ENCODE results near the gene COG2. TPM values are rescaled to one million over a fixed set of nuclear protein-coding genes. Genes with fewer than 3 reads are reported as not detected.
A peak's percentile ranks its signal among the peaks of the same experiment; 100 is the strongest.

Gene COG2
- total RNA-seq, 2 donors from 2014 or later: 22.9 to 31.0 TPM

- Histone ChIP-seq H3K27me3 (replicated peaks; ENCODE audit: insufficient read depth) (no peaks in the 10 kb centered on the region), H3K36me3 (no peaks in the 10 kb centered on the region), H3K27ac (no peak overlapping the region), H3K4me1 (ENCODE audit: control insufficient read depth in 1 of 2, low read depth in 2 of 2) (no peaks in the 10 kb centered on the region), H3K4me3 (no peak overlapping the region), H3K9me3 (no peaks in the 10 kb centered on the region)
- DNase-seq (ENCODE audit: low spot score): no peak
- no peak for TF ChIP-seq CTCF (IDR thresholded peaks at IDR 0.05)
- ATAC-seq (ENCODE audit: insufficient number of reproducible peaks, low FRiP score, low read depth): no peak
These were observed 14.5 kb upstream of the COG2 start for GRCh38 chr1:230627767-230628166.

GRCh38 chr1:230629511-230629910 lies 12.8 kb upstream of the COG2 start:
- Histone ChIP-seq H3K27ac (no peak overlapping the region), H3K9me3 (no peaks in the 10 kb centered on the region), H3K27me3 (replicated peaks; ENCODE audit: insufficient read depth) (no peaks in the 10 kb centered on the region), H3K4me3 (no peak overlapping the region), H3K4me1 (ENCODE audit: control insufficient read depth in 1 of 2, low read depth in 2 of 2) (no peaks in the 10 kb centered on the region), H3K36me3 (no peaks in the 10 kb centered on the region)
- DNase-seq (ENCODE audit: low spot score): no peak
- TF ChIP-seq CTCF (IDR thresholded peaks at IDR 0.05): no peak
- no peak for ATAC-seq (ENCODE audit: insufficient number of reproducible peaks, low FRiP score, low read depth)

GRCh38 chr1:230631477-230631876 lies 10.8 kb upstream of the COG2 start:
- ATAC-seq (ENCODE audit: insufficient number of reproducible peaks, low FRiP score, low read depth): no peak
- Histone ChIP-seq H3K36me3 (no peaks in the 10 kb centered on the region), H3K27ac (no peak overlapping the region)

GRCh38 chr1:230632273-230632873 lies 9.9 kb upstream of the COG2 start:
- ATAC-seq (ENCODE audit: insufficient number of reproducible peaks, low FRiP score, low read depth) (no peak), DNase-seq (ENCODE audit: low spot score) (no peak)
- TF ChIP-seq CTCF (IDR thresholded peaks at IDR 0.05): peak; percentile 14
- H3K9me3 ChIP-seq: no peaks in the 10 kb centered on the region
- H3K36me3 ChIP-seq: no peaks in the 10 kb centered on the region
- H3K4me1 ChIP-seq (ENCODE audit: control insufficient read depth in 1 of 2, low read depth in 2 of 2): no peaks in the 10 kb centered on the region
- no peaks in the 10 kb centered on the region for H3K27me3 ChIP-seq (replicated peaks; ENCODE audit: insufficient read depth)
- no peak overlapping the region for H3K4me3 ChIP-seq
- H3K27ac ChIP-seq: no peak overlapping the region

More at GRCh38 chr1:230631477-230631876, 10.8 kb upstream of the COG2 start:
- H3K4me3 ChIP-seq: no peak overlapping the region
- no peaks in the 10 kb centered on the region for H3K4me1 ChIP-seq (ENCODE audit: control insufficient read depth in 1 of 2, low read depth in 2 of 2)
- TF ChIP-seq CTCF (IDR thresholded peaks at IDR 0.05): no peak
- no peaks in the 10 kb centered on the region for H3K27me3 ChIP-seq (replicated peaks; ENCODE audit: insufficient read depth)
- no peaks in the 10 kb centered on the region for H3K9me3 ChIP-seq
- no peak for DNase-seq (ENCODE audit: low spot score)

- no peaks in the 10 kb centered on the region for H3K27me3 ChIP-seq (replicated peaks; ENCODE audit: insufficient read depth)
- no peak for TF ChIP-seq CTCF (IDR thresholded peaks at IDR 0.05)
- no peaks in the 10 kb centered on the region for H3K4me1 ChIP-seq (ENCODE audit: control insufficient read depth in 1 of 2, low read depth in 2 of 2)
- ATAC-seq (ENCODE audit: insufficient number of reproducible peaks, low FRiP score, low read depth) (no peak), DNase-seq (ENCODE audit: low spot score) (no peak)
- no peaks in the 10 kb centered on the region for H3K36me3 ChIP-seq
- no peak overlapping the region for H3K4me3 ChIP-seq
- no peak overlapping the region for H3K27ac ChIP-seq
- no peaks in the 10 kb centered on the region for H3K9me3 ChIP-seq
These were observed 8.8 kb upstream of the COG2 start for GRCh38 chr1:230633469-230633868.
